IgD-negative memory B cell (primary cell): ENCODE data around the gene RNPEPL1. TPM values are rescaled to one million over a fixed set of nuclear protein-coding genes. Genes with fewer than 3 reads are reported as not detected.
"Not testable (repeated sequence)": the region's sequence is repeated elsewhere in the genome, so short reads cannot be mapped to it uniquely, and the experiment has no call there.

ENCODE experiments used
- H3K27ac Mint-ChIP-seq, 3 donors: one replicate each; pipeline ENCODE4 v1.8.0; 2020 to 2022; ENCODE audit warnings: mild to moderate bottlenecking in 3 of 3, mixed read lengths in 3 of 3, moderate library complexity in 1 of 3
- H3K27me3 Mint-ChIP-seq: one replicate; pipeline ENCODE4 v1.8.0; 2021; ENCODE audit warnings: mixed read lengths
- H3K36me3 Mint-ChIP-seq: one replicate; pipeline ENCODE4 v1.8.0; 2020; ENCODE audit warnings: mild to moderate bottlenecking, mixed read lengths
- H3K4me1 Mint-ChIP-seq, 3 donors: one replicate each; pipeline ENCODE4 v1.8.0; 2020 to 2022; ENCODE audit warnings: mixed read lengths in 3 of 3, mild to moderate bottlenecking in 1 of 3
- H3K4me3 Mint-ChIP-seq, 4 donors: one replicate each; pipeline ENCODE4 v1.8.0; 2020 to 2022; ENCODE audit warnings: mild to moderate bottlenecking in 4 of 4, mixed read lengths in 4 of 4, moderate library complexity in 3 of 4
- H3K9me3 Mint-ChIP-seq, 3 donors: one replicate each; pipeline ENCODE4 v1.8.0; 2020 to 2021; ENCODE audit warnings: mixed read lengths in 3 of 3, mild to moderate bottlenecking in 1 of 3
- polyA plus RNA-seq: library from polyadenylated mRNA; unstranded; fragments of 300-500 nt; fragmentation: Illumina TruSeq; gene quantifications from one replicate; pipeline ENCODE4 v1.2.3, GENCODE V29; 2021

Gene RNPEPL1
- polyA plus RNA-seq, 1 donor from 2014 or later, result 22.6 TPM

DNA sequence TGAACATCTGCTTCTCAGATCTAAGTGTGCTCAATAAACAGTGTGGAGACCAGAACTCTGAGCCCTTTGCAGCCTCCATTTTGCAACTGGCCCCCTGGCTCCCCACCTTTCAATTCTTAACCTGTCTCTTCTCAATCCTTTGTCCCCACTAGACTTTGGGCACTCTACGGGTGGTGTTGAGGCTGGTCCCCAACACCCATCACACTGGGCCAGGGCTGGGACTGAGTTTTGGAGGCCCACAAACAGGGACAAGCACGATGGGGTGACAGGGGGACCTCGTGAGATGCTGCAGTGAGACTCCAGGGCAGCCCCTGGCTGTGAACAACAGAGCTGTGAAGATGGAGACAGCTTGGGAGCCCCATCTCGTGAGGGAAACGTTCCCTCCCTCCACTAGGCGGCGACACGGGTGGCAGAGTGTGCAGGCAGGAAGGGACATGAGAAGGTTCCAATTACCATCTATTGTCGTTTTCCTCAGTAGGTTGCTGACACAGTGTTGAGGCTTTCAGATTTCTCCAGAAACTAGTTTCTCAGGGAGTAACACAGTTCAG lies 11.7 kb upstream of the RNPEPL1 start:
- Mint-ChIP-seq H3K27ac (peak overlapping the region in 2 of 3 donors; percentile 41 to 80), H3K27me3 (peaks cover 4% of the 10 kb centered on the region), H3K4me3 (peak overlapping the region; percentile 33 to 81 (median 63)), H3K36me3 (no peaks in the 10 kb centered on the region), H3K4me1 (peaks cover 35 to 42% (median 35%) of the 10 kb centered on the region in 3 donors), H3K9me3 (no peaks in the 10 kb centered on the region)

- Mint-ChIP-seq H3K9me3 (no peaks in the 10 kb centered on the region), H3K4me1 (peaks cover 32 to 38% (median 36%) of the 10 kb centered on the region in 3 donors), H3K36me3 (no peaks in the 10 kb centered on the region), H3K4me3 (peak overlapping the region in 3 of 4 donors; percentile 48 to 81 (median 78)), H3K27ac (peak overlapping the region in 1 of 3 donors; percentile 41), H3K27me3 (peaks cover 4% of the 10 kb centered on the region)
Observed at GRCh38 chr2:240557101-240557751, 11.1 kb upstream of the RNPEPL1 start.

GRCh38 chr2:240557808-240558207 lies 10.5 kb upstream of the RNPEPL1 start, which contains the start of gene ANKMY1:
Gene ANKMY1 (minus strand): TSS chr2:240557988. CDS start chr2:240557335, 653 bp downstream.
- Mint-ChIP-seq H3K4me1 (peaks cover 33 to 37% (median 36%) of the 10 kb centered on the region in 3 donors), H3K4me3 (peak within 1 kb of the TSS; percentile 60 to 98 (median 82)), H3K9me3 (no peaks in the 10 kb centered on the region), H3K36me3 (no peaks in the 10 kb centered on the region), H3K27ac (peak within 1 kb of the TSS in 2 of 3 donors; percentile 35 to 99), H3K27me3 (peaks cover 4% of the 10 kb centered on the region)

- peaks cover 33 to 37% (median 36%) of the 10 kb centered on the region in 3 donors for H3K4me1 Mint-ChIP-seq
Observed at GRCh38 chr2:240558236-240558761, 10.0 kb upstream of the RNPEPL1 start.

GRCh38 chr2:240559286-240559685 lies 9.0 kb upstream of the RNPEPL1 start:
- peaks cover 2% of the 10 kb centered on the region for H3K36me3 Mint-ChIP-seq
- H3K4me1 Mint-ChIP-seq, result peaks cover 42% of the 10 kb centered on the region in 3 donors
- H3K9me3 Mint-ChIP-seq, result no peaks in the 10 kb centered on the region
- peak overlapping the region in 2 of 3 donors; percentile 58 to 99 for H3K27ac Mint-ChIP-seq
- H3K27me3 Mint-ChIP-seq, result peaks cover 4% of the 10 kb centered on the region
- peak overlapping the region; percentile 78 to 98 (median 88) for H3K4me3 Mint-ChIP-seq

More at GRCh38 chr2:240558236-240558761, 10.0 kb upstream of the RNPEPL1 start:
- Mint-ChIP-seq H3K27me3 (peaks cover 4% of the 10 kb centered on the region), H3K9me3 (no peaks in the 10 kb centered on the region), H3K4me3 (peak overlapping the region; percentile 60 to 98 (median 82)), H3K27ac (peak overlapping the region in 2 of 3 donors; percentile 35 to 70), H3K36me3 (no peaks in the 10 kb centered on the region)

- no peaks in the 10 kb centered on the region for H3K9me3 Mint-ChIP-seq
- H3K4me3 Mint-ChIP-seq, result peak within 1 kb of the TSS; percentile 80 to 98 (median 98)
- H3K27ac Mint-ChIP-seq, result peak within 1 kb of the TSS; percentile 83 to 99 (median 93)
- peaks cover 6% of the 10 kb centered on the region for H3K36me3 Mint-ChIP-seq
- peaks cover 49 to 50% (median 50%) of the 10 kb centered on the region in 3 donors for H3K4me1 Mint-ChIP-seq
- H3K27me3 Mint-ChIP-seq, result peaks cover 4% of the 10 kb centered on the region
Observed at GRCh38 chr2:240560084-240560479, 8.2 kb upstream of the RNPEPL1 start, which contains the start of gene DUSP28. Gene DUSP28 (plus strand): TSS chr2:240560357. CDS start chr2:240560685, 328 bp downstream.

DNA sequence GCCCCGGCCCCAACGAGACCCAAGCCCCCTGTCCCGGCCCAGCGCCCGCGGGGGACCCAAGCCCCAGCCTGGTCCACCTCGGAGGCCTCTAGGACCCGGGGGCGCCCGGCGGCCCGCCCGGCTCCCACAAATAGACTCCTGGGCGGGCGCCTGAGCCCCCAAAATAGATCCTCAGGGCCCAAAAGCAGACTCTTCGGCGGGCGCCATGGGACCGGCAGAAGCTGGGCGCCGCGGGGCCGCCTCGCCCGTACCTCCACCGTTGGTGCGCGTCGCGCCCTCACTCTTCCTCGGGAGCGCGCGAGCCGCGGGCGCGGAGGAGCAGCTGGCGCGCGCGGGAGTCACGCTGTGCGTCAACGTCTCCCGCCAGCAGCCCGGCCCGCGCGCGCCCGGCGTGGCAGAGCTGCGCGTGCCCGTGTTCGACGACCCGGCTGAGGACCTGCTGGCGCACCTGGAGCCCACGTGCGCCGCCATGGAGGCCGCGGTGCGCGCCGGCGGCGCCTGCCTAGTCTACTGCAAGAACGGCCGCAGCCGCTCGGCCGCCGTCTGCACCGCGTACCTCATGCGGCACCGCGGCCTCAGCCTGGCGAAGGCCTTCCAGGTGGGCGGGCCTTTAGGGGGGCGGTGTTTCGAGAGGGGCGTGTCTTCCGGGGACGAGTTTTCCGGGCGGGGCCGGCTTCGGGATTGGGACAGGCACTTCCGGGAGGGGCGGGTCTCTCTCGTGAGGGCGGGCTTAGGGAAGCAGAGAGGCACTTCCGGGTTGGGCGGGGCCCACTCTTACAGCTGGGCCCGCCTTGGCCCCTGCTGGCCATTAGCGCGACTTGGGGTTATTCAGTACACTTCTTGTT lies 7.6 kb upstream of the RNPEPL1 start:
- Mint-ChIP-seq H3K4me3 (peak overlapping the region; percentile 80 to 98 (median 98)), H3K27me3 (peaks cover 4% of the 10 kb centered on the region), H3K36me3 (peaks cover 6% of the 10 kb centered on the region), H3K27ac (peak overlapping the region; percentile 83 to 99 (median 93)), H3K9me3 (no peaks in the 10 kb centered on the region), H3K4me1 (peaks cover 55 to 57% (median 56%) of the 10 kb centered on the region in 3 donors)

DNA sequence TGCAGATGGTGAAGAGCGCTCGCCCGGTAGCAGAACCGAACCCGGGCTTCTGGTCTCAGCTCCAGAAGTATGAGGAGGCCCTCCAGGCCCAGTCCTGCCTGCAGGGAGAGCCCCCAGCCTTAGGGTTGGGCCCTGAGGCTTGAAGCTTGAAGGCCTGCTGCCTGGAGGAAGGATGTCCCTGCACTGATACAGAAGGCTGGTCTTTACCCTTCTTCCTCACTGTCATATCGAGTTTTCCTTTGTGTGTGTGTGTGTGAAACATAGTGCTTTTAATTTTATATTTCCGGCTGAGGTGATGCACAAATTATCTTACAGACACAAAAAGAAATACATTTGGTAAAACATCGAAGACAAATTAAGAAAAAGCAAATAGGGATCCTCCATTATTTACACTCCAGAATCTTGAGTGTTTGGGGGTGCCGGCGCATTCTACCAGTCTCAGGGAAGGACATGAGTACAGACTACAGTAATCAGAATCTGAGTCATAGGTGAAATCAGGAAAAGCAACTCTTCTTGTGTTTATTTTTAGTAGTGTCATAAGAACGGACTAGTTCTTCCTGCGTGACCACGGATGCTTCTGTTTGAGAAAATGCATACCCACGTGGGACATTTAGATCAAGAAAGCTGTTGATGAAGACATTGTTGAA lies 6.8 kb upstream of the RNPEPL1 start:
- peaks cover 4% of the 10 kb centered on the region for H3K27me3 Mint-ChIP-seq
- H3K4me3 Mint-ChIP-seq, result peak overlapping the region; percentile 80 to 98 (median 98)
- peaks cover 6% of the 10 kb centered on the region for H3K36me3 Mint-ChIP-seq
- H3K9me3 Mint-ChIP-seq, result no peaks in the 10 kb centered on the region
- H3K27ac Mint-ChIP-seq, result peak overlapping the region; percentile 83 to 99 (median 93)
- peaks cover 54 to 56% (median 56%) of the 10 kb centered on the region in 3 donors for H3K4me1 Mint-ChIP-seq

DNA sequence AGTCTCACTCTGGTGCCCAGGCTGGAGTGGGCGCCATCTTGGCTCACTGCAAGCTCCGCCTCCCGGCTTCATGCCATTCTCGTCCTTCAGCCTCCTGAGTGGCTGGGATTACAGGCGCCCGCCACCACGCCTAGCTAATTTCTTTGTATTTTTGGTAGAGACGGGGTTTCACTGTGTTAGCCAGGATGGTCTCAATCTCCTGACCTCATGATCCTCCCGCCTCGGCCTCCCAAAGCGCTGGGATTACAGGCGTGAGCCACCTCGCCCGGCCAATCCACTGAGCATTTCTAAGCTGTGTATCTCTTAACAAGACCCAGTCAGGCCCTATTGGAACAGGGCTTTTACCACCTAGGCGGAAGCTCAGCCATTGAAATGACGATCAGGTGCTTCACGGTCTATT lies 5.1 kb upstream of the RNPEPL1 start:
- not testable (repeated sequence) for H3K36me3 Mint-ChIP-seq, H3K9me3 Mint-ChIP-seq, H3K27me3 Mint-ChIP-seq
- H3K4me3 Mint-ChIP-seq, result peak overlapping the region in 2 of 4 donors; percentile 43 to 98
- peaks cover 55 to 56% (median 55%) of the 10 kb centered on the region in 3 donors for H3K4me1 Mint-ChIP-seq
- peak overlapping the region in 1 of 3 donors; percentile 99 for H3K27ac Mint-ChIP-seq

DNA sequence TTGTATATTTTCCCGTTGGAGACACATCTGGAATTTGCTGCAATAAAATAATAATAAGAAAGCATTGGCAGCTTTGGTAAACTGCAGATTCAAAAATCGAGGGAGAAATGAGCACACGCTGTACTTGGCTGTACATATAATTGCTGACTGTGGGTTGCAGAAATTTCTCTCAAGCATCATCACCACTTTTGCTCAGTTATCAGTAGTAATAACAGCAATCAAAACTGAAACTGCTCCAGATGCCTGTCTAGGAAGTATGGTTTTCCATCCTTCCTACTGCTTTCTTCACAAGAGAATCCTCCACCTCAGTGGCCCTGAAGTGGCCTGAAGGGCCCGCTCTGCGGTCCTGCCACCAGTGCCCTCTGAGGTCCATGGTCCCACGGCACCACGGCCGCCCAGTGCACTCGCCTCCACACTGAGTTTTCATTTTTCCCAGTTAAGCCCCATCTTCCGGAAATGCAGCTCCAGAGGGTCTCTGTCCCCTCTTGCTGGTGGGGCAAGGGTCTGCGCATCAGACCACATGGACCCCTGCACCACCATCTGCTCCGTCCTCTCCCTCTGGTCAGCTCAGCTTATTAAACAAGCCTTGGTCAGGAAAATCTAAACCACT lies 4.2 kb upstream of the RNPEPL1 start:
- Mint-ChIP-seq H3K4me1 (peaks cover 48 to 50% (median 50%) of the 10 kb centered on the region in 3 donors), H3K4me3 (peak overlapping the region; percentile 38 to 98 (median 58)), H3K9me3 (no peaks in the 10 kb centered on the region), H3K27ac (peak overlapping the region in 2 of 3 donors; percentile 53 to 99), H3K27me3 (no peaks in the 10 kb centered on the region), H3K36me3 (peaks cover 6% of the 10 kb centered on the region)

- H3K27me3 Mint-ChIP-seq, result no peaks in the 10 kb centered on the region
- peaks cover 41 to 44% (median 44%) of the 10 kb centered on the region in 3 donors for H3K4me1 Mint-ChIP-seq
- peak overlapping the region; percentile 86 to 98 (median 96) for H3K4me3 Mint-ChIP-seq
- no peaks in the 10 kb centered on the region for H3K9me3 Mint-ChIP-seq
- H3K36me3 Mint-ChIP-seq, result peaks cover 6% of the 10 kb centered on the region
- H3K27ac Mint-ChIP-seq, result peak overlapping the region; percentile 94 to 97 (median 96)
Observed at GRCh38 chr2:240564561-240565332, 3.5 kb upstream of the RNPEPL1 start.

DNA sequence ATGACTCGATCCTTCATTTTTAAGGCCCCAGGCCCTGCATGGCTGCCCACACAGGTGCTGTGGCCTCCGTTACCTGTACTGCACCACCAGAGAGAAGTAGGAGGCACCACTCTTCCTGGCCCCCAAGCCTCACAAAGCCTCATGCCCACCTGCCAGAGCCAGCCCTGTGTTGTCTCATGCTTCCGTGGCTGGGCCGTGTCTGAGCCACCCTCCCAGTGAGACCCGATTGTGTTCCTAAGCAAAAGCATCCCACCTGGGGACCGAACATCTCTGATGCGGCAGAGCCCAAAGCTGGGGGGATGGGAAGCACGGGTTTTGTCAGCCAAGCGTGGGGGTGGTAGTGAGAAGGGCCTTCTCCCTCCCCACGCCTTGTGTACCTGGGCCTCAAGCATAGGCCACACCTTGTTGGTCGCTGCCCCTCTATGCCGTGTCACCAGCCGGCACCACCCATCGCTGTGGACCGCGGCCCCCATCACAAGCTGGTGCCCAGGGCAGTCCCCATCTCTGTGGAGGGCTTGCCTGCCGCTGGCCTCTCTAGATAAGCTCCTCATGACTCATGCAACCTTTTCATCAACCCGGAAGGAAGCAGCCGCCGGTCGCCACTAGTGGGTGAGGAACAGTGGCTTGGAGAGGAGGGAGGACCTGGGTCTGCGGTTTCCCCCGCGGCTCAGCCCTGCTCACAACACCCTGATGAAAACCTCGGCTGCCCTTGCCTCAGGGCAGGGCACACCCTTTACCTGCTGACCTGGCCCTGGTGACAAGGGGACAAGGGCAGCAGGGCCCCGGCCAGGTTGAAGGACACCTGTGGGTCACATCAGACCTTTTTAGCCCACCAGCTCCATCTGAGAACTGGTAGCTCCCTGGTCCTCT lies 2.7 kb upstream of the RNPEPL1 start:
- Mint-ChIP-seq H3K36me3 (peaks cover 6% of the 10 kb centered on the region), H3K9me3 (no peaks in the 10 kb centered on the region), H3K27ac (peak overlapping the region; percentile 94 to 97 (median 96)), H3K4me3 (peak overlapping the region; percentile 86 to 98 (median 96)), H3K4me1 (peaks cover 37 to 48% (median 41%) of the 10 kb centered on the region in 3 donors), H3K27me3 (no peaks in the 10 kb centered on the region)
